GM12864 (cell line): ENCODE results near the gene ZNF692.

Source experiments
- DNase-seq: peaks from one replicate; pipeline ENCODE4 v3.0.0-alpha.2; 2011; ENCODE audit warnings: low read depth
- H3K4me3 ChIP-seq: 2 replicates; pipeline ENCODE4 v1.5.1; 2011; ENCODE audit warnings: mild to moderate bottlenecking, low read depth, low read length, control low read depth
- TF ChIP-seq, protein P1 (sequence below): IDR thresholded peaks from 2 replicates; pipeline ENCODE4 v1.5.1; 2011; ENCODE audit warnings: low read depth, mild to moderate bottlenecking, moderate library complexity, low read length, control low read depth, inconsistent platforms; ENCODE audit errors: missing control alignments

The ZNF692 gene

DNA sequence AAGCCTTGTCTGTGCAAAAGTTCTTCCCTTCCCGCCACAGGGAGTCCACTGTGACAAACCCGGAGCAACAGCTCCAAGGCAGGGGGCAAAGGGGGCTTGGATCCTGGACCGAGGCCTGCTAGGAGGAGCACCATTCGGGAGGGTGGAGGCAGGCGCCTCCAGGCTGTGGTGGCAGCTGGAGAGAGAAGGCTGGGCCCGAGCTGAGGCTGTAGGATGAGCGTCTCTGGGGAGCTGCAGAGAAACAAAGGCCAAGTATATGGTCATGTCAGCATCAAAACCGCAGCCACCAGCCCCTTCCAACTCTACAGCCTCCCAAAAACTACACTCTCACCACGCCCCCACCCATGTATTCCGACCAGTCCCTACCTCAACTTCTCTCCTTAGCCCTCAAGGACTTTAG lies 33.7 kb downstream of the ZNF692 start:
- DNase-seq = no peak
- H3K4me3 ChIP-seq = peak overlapping the region; percentile 87
- TF ChIP-seq, protein P1, sequence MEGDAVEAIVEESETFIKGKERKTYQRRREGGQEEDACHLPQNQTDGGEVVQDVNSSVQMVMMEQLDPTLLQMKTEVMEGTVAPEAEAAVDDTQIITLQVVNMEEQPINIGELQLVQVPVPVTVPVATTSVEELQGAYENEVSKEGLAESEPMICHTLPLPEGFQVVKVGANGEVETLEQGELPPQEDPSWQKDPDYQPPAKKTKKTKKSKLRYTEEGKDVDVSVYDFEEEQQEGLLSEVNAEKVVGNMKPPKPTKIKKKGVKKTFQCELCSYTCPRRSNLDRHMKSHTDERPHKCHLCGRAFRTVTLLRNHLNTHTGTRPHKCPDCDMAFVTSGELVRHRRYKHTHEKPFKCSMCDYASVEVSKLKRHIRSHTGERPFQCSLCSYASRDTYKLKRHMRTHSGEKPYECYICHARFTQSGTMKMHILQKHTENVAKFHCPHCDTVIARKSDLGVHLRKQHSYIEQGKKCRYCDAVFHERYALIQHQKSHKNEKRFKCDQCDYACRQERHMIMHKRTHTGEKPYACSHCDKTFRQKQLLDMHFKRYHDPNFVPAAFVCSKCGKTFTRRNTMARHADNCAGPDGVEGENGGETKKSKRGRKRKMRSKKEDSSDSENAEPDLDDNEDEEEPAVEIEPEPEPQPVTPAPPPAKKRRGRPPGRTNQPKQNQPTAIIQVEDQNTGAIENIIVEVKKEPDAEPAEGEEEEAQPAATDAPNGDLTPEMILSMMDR = no peak

GRCh38 chr1:248824701-248825100 lies 34.2 kb downstream of the ZNF692 start:
- H3K4me3 ChIP-seq = peak overlapping the region; percentile 87
- no peak for DNase-seq
- TF ChIP-seq, protein P1 = no peak

DNA sequence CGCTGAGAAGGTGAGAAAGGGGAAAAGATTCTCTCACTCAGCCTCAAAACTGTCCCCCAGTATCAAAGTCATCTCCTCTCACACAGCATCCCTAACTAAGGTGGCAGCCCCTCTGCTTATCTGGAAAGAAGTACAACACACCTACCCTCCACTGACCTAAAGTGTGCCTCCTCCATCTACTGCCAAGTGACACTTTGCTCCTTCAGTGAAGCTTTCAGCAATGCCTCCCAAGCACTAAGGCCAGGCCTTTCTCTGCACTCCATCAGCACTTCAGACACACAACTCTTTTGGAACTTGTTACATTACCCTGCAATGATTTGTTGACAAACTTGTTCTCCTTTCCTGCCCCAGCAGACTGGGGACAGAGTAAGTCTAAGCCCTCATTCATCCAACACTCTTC lies 34.6 kb downstream of the ZNF692 start:
- DNase-seq = no peak
- TF ChIP-seq, protein P1 = no peak
- no peak overlapping the region for H3K4me3 ChIP-seq

- TF ChIP-seq, protein P1 = no peak
- no peak overlapping the region for H3K4me3 ChIP-seq
- no peak for DNase-seq
Measured at GRCh38 chr1:248823517-248824001, 35.3 kb downstream of the ZNF692 start.

GRCh38 chr1:248822148-248823032 lies 36.5 kb downstream of the ZNF692 start:
- TF ChIP-seq, protein P1 = no peak
- DNase-seq = no peak
- peak overlapping the region; percentile 19 for H3K4me3 ChIP-seq

DNA sequence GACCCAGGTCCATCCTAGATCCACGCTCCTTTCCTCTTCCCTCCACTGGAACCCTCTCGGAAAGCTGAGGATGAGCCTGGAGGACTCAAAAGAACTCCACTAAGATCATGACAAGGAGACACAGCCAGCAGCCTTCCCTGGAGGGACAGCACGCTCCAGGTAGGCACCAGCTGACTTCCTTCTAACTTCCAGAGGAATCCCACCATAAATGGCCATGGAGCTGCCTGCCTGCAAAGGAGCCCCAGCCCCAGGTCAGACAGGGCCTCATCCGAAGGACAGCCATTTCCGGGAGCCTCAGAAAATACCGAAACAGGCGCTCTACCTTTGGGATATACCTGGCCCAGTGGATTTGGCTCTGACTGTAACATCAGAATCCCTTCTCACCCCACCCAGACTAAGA lies 37.2 kb downstream of the ZNF692 start:
- TF ChIP-seq, protein P1 = no peak
- DNase-seq = no peak
- no peak overlapping the region for H3K4me3 ChIP-seq
